ENCODE data around the gene CEP57.

The CEP57 gene

DNA sequence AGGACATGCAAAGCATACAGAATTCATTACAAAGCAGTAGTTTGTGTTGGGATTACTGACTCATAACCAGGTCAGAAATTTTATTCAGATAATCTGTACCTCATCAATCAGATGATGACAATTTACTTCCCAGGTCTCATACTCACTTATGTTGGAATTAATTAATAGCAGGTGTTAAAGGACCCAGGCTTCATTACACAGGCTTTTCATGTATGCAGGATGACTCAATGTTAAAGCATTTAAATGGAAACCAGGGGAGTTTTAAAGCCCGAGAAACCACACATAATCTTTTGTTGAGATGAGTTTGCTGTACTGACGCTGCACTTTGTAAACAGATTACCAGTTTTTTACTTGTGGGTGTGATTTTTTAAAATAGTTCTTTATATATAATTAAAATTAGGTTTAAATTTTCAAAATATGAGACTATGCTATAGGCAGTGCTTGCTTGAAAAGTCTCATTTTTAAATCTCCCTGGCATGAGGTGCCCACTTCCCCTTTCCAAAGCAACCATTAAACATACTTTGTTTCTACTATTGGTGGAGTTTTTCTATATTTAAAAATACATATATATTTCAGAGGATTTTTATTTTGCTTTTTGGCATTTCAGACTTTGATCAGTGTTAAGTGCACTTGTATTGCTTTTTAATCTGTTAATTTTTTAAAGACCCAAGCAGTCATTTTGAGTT is 41.0 kb downstream of the CEP57 start:
- no peak overlapping the region for H3K4me2 ChIP-seq (ENCODE audit: insufficient read depth, low read length)
- H2AFZ ChIP-seq (ENCODE audit: low read depth, low read length), result no peak overlapping the region
- no peak overlapping the region for H3K9ac ChIP-seq (ENCODE audit: low read depth, low read length)
- no peaks in the 10 kb centered on the region for H3K79me2 ChIP-seq (ENCODE audit: insufficient read depth, low read length)
- DNase-seq (no peak), ATAC-seq (ENCODE audit: insufficient read depth, low read depth) (no peak)
- H3K36me3 ChIP-seq (ENCODE audit: insufficient read depth, low read length), result peaks cover 88% of the 10 kb centered on the region
- H3K4me1 ChIP-seq (ENCODE audit: insufficient read depth, low read length), result no peaks in the 10 kb centered on the region
- no peak overlapping the region for H3K27ac ChIP-seq (ENCODE audit: low read length)
- no peak overlapping the region for H3K4me3 ChIP-seq (ENCODE audit: low read depth in 1 of 2, low read length in 2 of 2)
- no peaks in the 10 kb centered on the region for H3K27me3 ChIP-seq (ENCODE audit: insufficient read depth, low read length, poor library complexity)
- no peaks in the 10 kb centered on the region for H3K9me3 ChIP-seq (ENCODE audit: insufficient read depth, low read length, severe bottlenecking)
- no peak for TF ChIP-seq EZH2 (IDR thresholded peaks at IDR 0.05; ENCODE audit: borderline replicate concordance, low read depth, low read length, severe bottlenecking)
- TF ChIP-seq, protein P1, sequence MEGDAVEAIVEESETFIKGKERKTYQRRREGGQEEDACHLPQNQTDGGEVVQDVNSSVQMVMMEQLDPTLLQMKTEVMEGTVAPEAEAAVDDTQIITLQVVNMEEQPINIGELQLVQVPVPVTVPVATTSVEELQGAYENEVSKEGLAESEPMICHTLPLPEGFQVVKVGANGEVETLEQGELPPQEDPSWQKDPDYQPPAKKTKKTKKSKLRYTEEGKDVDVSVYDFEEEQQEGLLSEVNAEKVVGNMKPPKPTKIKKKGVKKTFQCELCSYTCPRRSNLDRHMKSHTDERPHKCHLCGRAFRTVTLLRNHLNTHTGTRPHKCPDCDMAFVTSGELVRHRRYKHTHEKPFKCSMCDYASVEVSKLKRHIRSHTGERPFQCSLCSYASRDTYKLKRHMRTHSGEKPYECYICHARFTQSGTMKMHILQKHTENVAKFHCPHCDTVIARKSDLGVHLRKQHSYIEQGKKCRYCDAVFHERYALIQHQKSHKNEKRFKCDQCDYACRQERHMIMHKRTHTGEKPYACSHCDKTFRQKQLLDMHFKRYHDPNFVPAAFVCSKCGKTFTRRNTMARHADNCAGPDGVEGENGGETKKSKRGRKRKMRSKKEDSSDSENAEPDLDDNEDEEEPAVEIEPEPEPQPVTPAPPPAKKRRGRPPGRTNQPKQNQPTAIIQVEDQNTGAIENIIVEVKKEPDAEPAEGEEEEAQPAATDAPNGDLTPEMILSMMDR (IDR thresholded peaks at IDR 0.05; ENCODE audit: borderline replicate concordance, extremely low read depth, low read length, poor library complexity, severe bottlenecking), result no peak
- H4K20me1 ChIP-seq (ENCODE audit: insufficient read depth, low read length), result no peaks in the 10 kb centered on the region; the same call in 1 of the 2 replicates

DNA sequence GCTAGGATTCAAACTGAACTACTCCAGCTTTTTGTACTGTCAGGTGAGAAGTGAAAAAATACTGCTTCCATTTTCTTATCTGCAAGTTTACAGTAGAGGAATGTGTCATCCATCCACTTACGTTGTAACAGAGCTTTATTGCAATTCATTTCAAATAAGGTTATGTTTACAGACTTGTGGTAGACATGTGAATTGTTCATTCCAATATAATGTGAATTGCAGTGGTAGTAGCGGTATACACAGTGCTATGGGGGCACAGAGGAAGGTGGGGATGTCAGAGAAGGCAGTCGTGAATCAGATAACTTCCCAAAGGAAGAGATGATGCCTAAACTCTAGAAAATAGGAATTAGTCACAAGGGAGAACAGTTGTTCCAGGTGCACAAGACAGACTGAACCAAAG is 42.5 kb downstream of the CEP57 start:
- TF ChIP-seq, protein P1 (IDR thresholded peaks at IDR 0.05; ENCODE audit: borderline replicate concordance, extremely low read depth, low read length, poor library complexity, severe bottlenecking), result no peak
- no peak for TF ChIP-seq EZH2 (IDR thresholded peaks at IDR 0.05; ENCODE audit: borderline replicate concordance, low read depth, low read length, severe bottlenecking)
- no peak overlapping the region for H3K4me3 ChIP-seq (ENCODE audit: low read depth in 1 of 2, low read length in 2 of 2)
- no peaks in the 10 kb centered on the region for H3K79me2 ChIP-seq (ENCODE audit: insufficient read depth, low read length)
- no peaks in the 10 kb centered on the region for H3K4me1 ChIP-seq (ENCODE audit: insufficient read depth, low read length)
- DNase-seq, result no peak
- no peaks in the 10 kb centered on the region for H3K27me3 ChIP-seq (ENCODE audit: insufficient read depth, low read length, poor library complexity)
- H3K4me2 ChIP-seq (ENCODE audit: insufficient read depth, low read length), result no peak overlapping the region
- no peak overlapping the region for H3K9ac ChIP-seq (ENCODE audit: low read depth, low read length)
- no peak overlapping the region for H3K27ac ChIP-seq (ENCODE audit: low read length)
- H4K20me1 ChIP-seq (ENCODE audit: insufficient read depth, low read length), result no peaks in the 10 kb centered on the region; the same call in 1 of the 2 replicates
- ATAC-seq (ENCODE audit: insufficient read depth, low read depth), result no peak
- no peak overlapping the region for H2AFZ ChIP-seq (ENCODE audit: low read depth, low read length)
- H3K36me3 ChIP-seq (ENCODE audit: insufficient read depth, low read length), result peaks cover 91% of the 10 kb centered on the region
- H3K9me3 ChIP-seq (ENCODE audit: insufficient read depth, low read length, severe bottlenecking), result no peaks in the 10 kb centered on the region

DNA sequence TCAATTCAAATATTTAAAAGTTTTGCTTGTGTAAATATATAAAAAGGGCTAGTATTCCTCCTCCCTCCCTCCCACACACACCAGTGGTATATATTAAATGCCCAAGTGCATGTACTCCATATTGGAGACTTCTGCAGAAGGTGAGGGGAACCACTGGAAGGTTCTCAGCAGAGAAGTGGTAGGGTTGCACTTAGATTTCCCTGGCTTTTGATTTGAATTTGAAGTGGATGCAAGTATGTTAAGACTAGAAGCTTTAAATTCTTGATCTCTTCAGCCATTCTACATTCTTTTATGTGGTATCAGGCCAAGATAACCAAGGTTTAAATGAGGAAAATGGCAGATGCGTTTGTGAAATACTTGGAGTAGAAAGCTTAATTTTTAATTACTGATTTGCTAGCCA is 43.1 kb downstream of the CEP57 start:
- no peak for TF ChIP-seq EZH2 (IDR thresholded peaks at IDR 0.05; ENCODE audit: borderline replicate concordance, low read depth, low read length, severe bottlenecking)
- TF ChIP-seq, protein P1 (IDR thresholded peaks at IDR 0.05; ENCODE audit: borderline replicate concordance, extremely low read depth, low read length, poor library complexity, severe bottlenecking), result no peak
- Histone ChIP-seq H2AFZ (ENCODE audit: low read depth, low read length) (no peak overlapping the region), H3K4me3 (ENCODE audit: low read depth in 1 of 2, low read length in 2 of 2) (no peak overlapping the region), H3K9ac (ENCODE audit: low read depth, low read length) (no peak overlapping the region), H3K36me3 (ENCODE audit: insufficient read depth, low read length) (peaks cover 93% of the 10 kb centered on the region), H3K4me2 (ENCODE audit: insufficient read depth, low read length) (no peak overlapping the region), H3K79me2 (ENCODE audit: insufficient read depth, low read length) (no peaks in the 10 kb centered on the region), H3K27me3 (ENCODE audit: insufficient read depth, low read length, poor library complexity) (no peaks in the 10 kb centered on the region), H3K4me1 (ENCODE audit: insufficient read depth, low read length) (no peaks in the 10 kb centered on the region), H3K27ac (ENCODE audit: low read length) (no peak overlapping the region), H4K20me1 (ENCODE audit: insufficient read depth, low read length) (no peaks in the 10 kb centered on the region; the same call in 1 of the 2 replicates), H3K9me3 (ENCODE audit: insufficient read depth, low read length, severe bottlenecking) (no peaks in the 10 kb centered on the region)
- DNase-seq (no peak), ATAC-seq (ENCODE audit: insufficient read depth, low read depth) (no peak)
